HG03469 (cell line): ENCODE data around the gene EML4.
"Not testable (repeated sequence)": the region's sequence is repeated elsewhere in the genome, so short reads cannot be mapped to it uniquely, and the experiment has no call there.

Experiments
- ATAC-seq: cut with Tn5 transposase; IDR thresholded peaks from one replicate; pipeline ENCODE4 v1.9.1; 2021; ENCODE audit warnings: mild to moderate bottlenecking, moderate library complexity, moderate number of reproducible peaks; ENCODE audit not compliant: unreplicated experiment

The EML4 gene

GRCh38 chr2:42342795-42343241 lies 173.7 kb downstream of the EML4 start:
- no peak for ATAC-seq

- no peak for ATAC-seq
Measured at GRCh38 chr2:42345986-42346385, 176.8 kb downstream of the EML4 start.

- ATAC-seq, result not testable (repeated sequence)
Measured at GRCh38 chr2:42346856-42347255, 177.7 kb downstream of the EML4 start.

GRCh38 chr2:42347518-42347917 lies 178.4 kb downstream of the EML4 start:
- ATAC-seq, result not testable (repeated sequence)

GRCh38 chr2:42348113-42348805 lies 179.1 kb downstream of the EML4 start:
- ATAC-seq, result no peak

- ATAC-seq, result no peak
Measured at GRCh38 chr2:42350434-42351063, 181.4 kb downstream of the EML4 start.

GRCh38 chr2:42351864-42352263 lies 182.7 kb downstream of the EML4 start:
- no peak for ATAC-seq

- ATAC-seq, result no peak
Measured at GRCh38 chr2:42353792-42354429, 184.8 kb downstream of the EML4 start.

GRCh38 chr2:42359304-42359964 lies 190.3 kb downstream of the EML4 start:
- no peak for ATAC-seq

- no peak for ATAC-seq
Measured at GRCh38 chr2:42359965-42360483, 190.9 kb downstream of the EML4 start.

GRCh38 chr2:42360493-42360889 lies 191.3 kb downstream of the EML4 start:
- ATAC-seq, result no peak

- peak; percentile 77 for ATAC-seq
Measured at GRCh38 chr2:42360890-42361727, 192.0 kb downstream of the EML4 start, which contains the start of gene COX7A2L. Gene COX7A2L, minus strand, starts transcription at chr2:42361217. Its CDS starts 56 bp downstream, at chr2:42361161.

GRCh38 chr2:42361728-42362283 lies 192.7 kb downstream of the EML4 start:
- no peak for ATAC-seq

- no peak for ATAC-seq
Measured at GRCh38 chr2:42363413-42363812, 194.3 kb downstream of the EML4 start.

GRCh38 chr2:42364658-42365057 lies 195.5 kb downstream of the EML4 start:
- ATAC-seq, result no peak

GRCh38 chr2:42366411-42366810 lies 197.3 kb downstream of the EML4 start:
- ATAC-seq, result no peak

GRCh38 chr2:42367835-42368234 lies 198.7 kb downstream of the EML4 start:
- no peak for ATAC-seq

GRCh38 chr2:42368817-42369531 lies 199.8 kb downstream of the EML4 start:
- ATAC-seq, result no peak

- no peak for ATAC-seq
Measured at GRCh38 chr2:42369532-42370229, 200.5 kb downstream of the EML4 start.
